ENCODE results near the gene KRTAP10-5. TPM values are rescaled to one million over a fixed set of nuclear protein-coding genes. Genes with fewer than 3 reads are reported as not detected.

Gene KRTAP10-5
- total RNA-seq, 1 experiment from 2014 or later: not detected

DNA sequence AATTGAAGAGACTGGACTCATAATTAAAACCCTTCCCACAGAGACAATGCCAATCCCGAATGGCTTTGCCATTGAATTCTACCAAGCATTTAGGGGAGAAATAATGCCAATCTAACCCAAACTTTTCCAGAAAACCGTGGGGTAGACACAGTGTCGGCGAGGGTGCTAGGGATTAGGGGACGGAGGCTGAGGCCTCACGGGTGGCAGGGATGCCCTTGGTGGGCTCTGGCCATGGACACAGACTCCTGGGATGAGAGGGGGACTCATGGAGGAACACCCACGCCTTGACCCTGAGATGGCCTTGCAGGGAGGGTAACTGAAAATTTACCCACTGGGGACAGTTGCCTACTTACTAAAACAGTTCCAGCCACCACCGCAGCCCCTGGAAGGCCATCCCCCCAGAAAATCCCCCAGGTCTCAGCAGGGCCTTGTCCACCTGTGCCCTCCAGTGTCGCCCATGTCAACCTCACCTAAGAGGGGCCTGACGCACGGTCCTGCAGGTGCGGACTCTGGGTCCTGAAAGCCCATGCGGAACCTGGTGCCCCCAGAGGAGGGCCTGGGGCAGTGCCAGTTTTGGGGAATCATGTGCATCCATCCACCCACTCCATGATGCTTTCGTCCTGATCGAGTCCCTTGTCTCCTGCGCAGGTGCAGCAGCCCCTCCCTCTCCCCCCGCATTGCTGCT is 1.9 kb downstream of the KRTAP10-5 start:
- Histone ChIP-seq H4K20me1 (ENCODE audit: insufficient read depth) (no peaks in the 10 kb centered on the region), H3K36me3 (ENCODE audit: control insufficient read depth in 1 of 2, insufficient read depth in 2 of 2, low read length in 2 of 2) (no peaks in the 10 kb centered on the region), H3K4me2 (ENCODE audit: low read length) (no peak overlapping the region), H3K4me1 (ENCODE audit: control insufficient read depth in 1 of 2, insufficient read depth in 2 of 2, low read length in 2 of 2) (peaks cover 0 to 3% of the 10 kb centered on the region in 2 experiments; a peak in 1 of 4 replicates), H3K9me3 (ENCODE audit: control insufficient read depth in 1 of 2, insufficient read depth in 1 of 2, low read depth in 1 of 2, low read length in 2 of 2) (peaks cover 0 to 4% of the 10 kb centered on the region in 2 experiments; a peak in 2 of 4 replicates), H3K27ac (ENCODE audit: low read depth, low read length) (no peak overlapping the region), H3K9me2 (ENCODE audit: insufficient read depth) (no peaks in the 10 kb centered on the region), H3K9ac (ENCODE audit: low read length) (no peak overlapping the region), H3K4me3 (replicated peaks in 1 of 2; ENCODE audit: low read depth in 1 of 2, low read length in 2 of 2) (no peak overlapping the region), H2AFZ (ENCODE audit: low read depth, low read length, poor library complexity, severe bottlenecking) (no peak overlapping the region), H3K27me3 (ENCODE audit: insufficient read depth, low read length) (no peaks in the 10 kb centered on the region), H3K79me2 (ENCODE audit: insufficient read depth, low read length) (no peaks in the 10 kb centered on the region)
- POLR2A ChIA-PET: no interaction called here
- TF ChIP-seq RAD21 (IDR thresholded peaks at IDR 0.05; ENCODE audit: low read depth): no peak
- intact Hi-C loops (cut with micrococcal nuclease): no loop called here
- CTCF ChIA-PET: no interaction called here
- no TSS peak for BruUV-seq (replicated peaks)
- RAD21 ChIA-PET (ENCODE audit: low non-redundant PET in 1 of 2, low total read pairs in 2 of 2, uncharacterized antibody in 2 of 2, unreplicated experiment in 2 of 2): no interaction called here
- ATAC-seq (no peak), DNase-seq (ENCODE audit: low read depth, low spot score) (no peak)

DNA sequence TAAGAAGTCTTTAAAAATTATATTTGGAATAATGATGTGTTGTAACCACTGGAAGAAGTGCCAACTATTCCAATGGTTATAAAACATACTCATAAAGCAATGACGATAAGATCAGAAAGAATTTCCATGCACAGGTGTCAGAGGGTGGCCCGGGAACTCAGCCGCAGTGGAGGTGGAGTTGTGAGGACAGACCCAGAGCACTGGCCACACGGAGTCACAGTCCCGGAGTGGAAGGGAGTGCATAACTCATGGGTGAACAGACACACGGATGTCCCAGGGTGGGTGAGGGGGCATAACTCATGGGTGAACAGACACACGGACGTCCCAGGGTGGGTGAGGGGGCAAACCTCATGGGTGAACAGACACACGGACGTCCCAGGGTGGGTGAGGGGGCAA is 4.4 kb downstream of the KRTAP10-5 start:
- H3K4me1 ChIP-seq (ENCODE audit: control insufficient read depth in 1 of 2, insufficient read depth in 2 of 2, low read length in 2 of 2): peaks cover 0 to 3% of the 10 kb centered on the region in 2 experiments; a peak in 1 of 4 replicates
- H3K9me2 ChIP-seq (ENCODE audit: insufficient read depth): no peaks in the 10 kb centered on the region
- H3K79me2 ChIP-seq (ENCODE audit: insufficient read depth, low read length): no peaks in the 10 kb centered on the region
- intact Hi-C loops (cut with micrococcal nuclease): no loop called here
- DNase-seq (ENCODE audit: low read depth, low spot score) (no peak), ATAC-seq (no peak)
- ChIA-PET CTCF (no interaction called here), RAD21 (ENCODE audit: low non-redundant PET in 1 of 2, low total read pairs in 2 of 2, uncharacterized antibody in 2 of 2, unreplicated experiment in 2 of 2) (no interaction called here), POLR2A (no interaction called here)
- H3K9ac ChIP-seq (ENCODE audit: low read length): no peak overlapping the region
- no peaks in the 10 kb centered on the region for H4K20me1 ChIP-seq (ENCODE audit: insufficient read depth)
- H3K27ac ChIP-seq (ENCODE audit: low read depth, low read length): no peak overlapping the region
- BruUV-seq (replicated peaks): no TSS peak
- no peaks in the 10 kb centered on the region for H3K36me3 ChIP-seq (ENCODE audit: control insufficient read depth in 1 of 2, insufficient read depth in 2 of 2, low read length in 2 of 2)
- H3K9me3 ChIP-seq (ENCODE audit: control insufficient read depth in 1 of 2, insufficient read depth in 1 of 2, low read depth in 1 of 2, low read length in 2 of 2): peaks cover 0 to 4% of the 10 kb centered on the region in 2 experiments; a peak in 2 of 4 replicates
- no peak overlapping the region for H3K4me2 ChIP-seq (ENCODE audit: low read length)
- H3K4me3 ChIP-seq (replicated peaks in 1 of 2; ENCODE audit: low read depth in 1 of 2, low read length in 2 of 2): no peak overlapping the region
- H3K27me3 ChIP-seq (ENCODE audit: insufficient read depth, low read length): peaks cover 4% of the 10 kb centered on the region; the same call in 1 of the 2 replicates
- TF ChIP-seq, protein P1, sequence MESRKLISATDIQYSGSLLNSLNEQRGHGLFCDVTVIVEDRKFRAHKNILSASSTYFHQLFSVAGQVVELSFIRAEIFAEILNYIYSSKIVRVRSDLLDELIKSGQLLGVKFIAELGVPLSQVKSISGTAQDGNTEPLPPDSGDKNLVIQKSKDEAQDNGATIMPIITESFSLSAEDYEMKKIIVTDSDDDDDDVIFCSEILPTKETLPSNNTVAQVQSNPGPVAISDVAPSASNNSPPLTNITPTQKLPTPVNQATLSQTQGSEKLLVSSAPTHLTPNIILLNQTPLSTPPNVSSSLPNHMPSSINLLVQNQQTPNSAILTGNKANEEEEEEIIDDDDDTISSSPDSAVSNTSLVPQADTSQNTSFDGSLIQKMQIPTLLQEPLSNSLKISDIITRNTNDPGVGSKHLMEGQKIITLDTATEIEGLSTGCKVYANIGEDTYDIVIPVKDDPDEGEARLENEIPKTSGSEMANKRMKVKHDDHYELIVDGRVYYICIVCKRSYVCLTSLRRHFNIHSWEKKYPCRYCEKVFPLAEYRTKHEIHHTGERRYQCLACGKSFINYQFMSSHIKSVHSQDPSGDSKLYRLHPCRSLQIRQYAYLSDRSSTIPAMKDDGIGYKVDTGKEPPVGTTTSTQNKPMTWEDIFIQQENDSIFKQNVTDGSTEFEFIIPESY (IDR thresholded peaks at IDR 0.05; ENCODE audit: extremely low read depth, insufficient replicate concordance, low read length): no peak
- TF ChIP-seq TCF7L2 (IDR thresholded peaks at IDR 0.05; ENCODE audit: borderline replicate concordance, extremely low read depth, insufficient read depth, insufficient read length) (no peak), SRF (IDR thresholded peaks at IDR 0.05; ENCODE audit: low read depth) (no peak), POLR2A (IDR thresholded peaks at IDR 0.05; ENCODE audit: borderline replicate concordance, extremely low read depth, insufficient read depth, insufficient read length) (no peak)
- TF ChIP-seq, protein P2, sequence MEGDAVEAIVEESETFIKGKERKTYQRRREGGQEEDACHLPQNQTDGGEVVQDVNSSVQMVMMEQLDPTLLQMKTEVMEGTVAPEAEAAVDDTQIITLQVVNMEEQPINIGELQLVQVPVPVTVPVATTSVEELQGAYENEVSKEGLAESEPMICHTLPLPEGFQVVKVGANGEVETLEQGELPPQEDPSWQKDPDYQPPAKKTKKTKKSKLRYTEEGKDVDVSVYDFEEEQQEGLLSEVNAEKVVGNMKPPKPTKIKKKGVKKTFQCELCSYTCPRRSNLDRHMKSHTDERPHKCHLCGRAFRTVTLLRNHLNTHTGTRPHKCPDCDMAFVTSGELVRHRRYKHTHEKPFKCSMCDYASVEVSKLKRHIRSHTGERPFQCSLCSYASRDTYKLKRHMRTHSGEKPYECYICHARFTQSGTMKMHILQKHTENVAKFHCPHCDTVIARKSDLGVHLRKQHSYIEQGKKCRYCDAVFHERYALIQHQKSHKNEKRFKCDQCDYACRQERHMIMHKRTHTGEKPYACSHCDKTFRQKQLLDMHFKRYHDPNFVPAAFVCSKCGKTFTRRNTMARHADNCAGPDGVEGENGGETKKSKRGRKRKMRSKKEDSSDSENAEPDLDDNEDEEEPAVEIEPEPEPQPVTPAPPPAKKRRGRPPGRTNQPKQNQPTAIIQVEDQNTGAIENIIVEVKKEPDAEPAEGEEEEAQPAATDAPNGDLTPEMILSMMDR (IDR thresholded peaks at IDR 0.05 in 2 of 3, conservative IDR thresholded peaks at IDR 0.05 in 1 of 3; ENCODE audit: borderline replicate concordance in 1 of 3, insufficient read depth in 1 of 3, low read depth in 2 of 3, low read length in 2 of 3): no peak
- H2AFZ ChIP-seq (ENCODE audit: low read depth, low read length, poor library complexity, severe bottlenecking): no peak overlapping the region
